HG03060 (cell line): Measurements from ENCODE around the gene GAGE13.
"Not testable (repeated sequence)": the region's sequence is repeated elsewhere in the genome, so short reads cannot be mapped to it uniquely, and the experiment has no call there.

Source experiments
- ATAC-seq: cut with Tn5 transposase; IDR thresholded peaks from one replicate; pipeline ENCODE4 v1.9.1; 2021; ENCODE audit warnings: low read depth, moderate number of reproducible peaks; ENCODE audit not compliant: unreplicated experiment

Gene GAGE13, protein sequence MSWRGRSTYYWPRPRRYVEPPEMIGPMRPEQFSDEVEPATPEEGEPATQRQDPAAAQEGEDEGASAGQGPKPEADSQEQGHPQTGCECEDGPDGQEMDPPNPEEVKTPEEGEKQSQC

DNA sequence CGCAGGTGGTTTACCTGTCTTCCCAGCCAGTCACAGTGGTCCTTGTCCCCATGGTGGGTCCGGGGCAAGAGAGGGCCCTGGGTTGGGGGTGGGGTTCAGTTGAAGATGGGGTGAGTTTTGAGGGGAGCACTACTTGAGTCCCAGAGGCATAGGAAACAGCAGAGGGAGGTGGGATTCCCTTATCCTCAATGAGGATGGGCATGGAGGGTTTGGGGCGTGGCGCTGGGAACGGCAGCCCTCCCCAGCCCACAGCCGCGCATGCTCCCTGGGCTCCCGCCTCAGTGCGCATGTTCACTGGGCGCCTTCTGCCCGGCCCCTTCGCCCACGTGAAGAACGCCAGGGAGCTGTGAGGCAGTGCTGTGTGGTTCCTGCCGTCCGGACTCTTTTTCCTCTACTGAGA is at the start of gene GAGE13:
Gene GAGE13 (plus strand): TSS at position 301 of the 400 bp plus-strand sequence. CDS start 1,156 bp downstream, outside the sequence.
- ATAC-seq, result not testable (repeated sequence)

DNA sequence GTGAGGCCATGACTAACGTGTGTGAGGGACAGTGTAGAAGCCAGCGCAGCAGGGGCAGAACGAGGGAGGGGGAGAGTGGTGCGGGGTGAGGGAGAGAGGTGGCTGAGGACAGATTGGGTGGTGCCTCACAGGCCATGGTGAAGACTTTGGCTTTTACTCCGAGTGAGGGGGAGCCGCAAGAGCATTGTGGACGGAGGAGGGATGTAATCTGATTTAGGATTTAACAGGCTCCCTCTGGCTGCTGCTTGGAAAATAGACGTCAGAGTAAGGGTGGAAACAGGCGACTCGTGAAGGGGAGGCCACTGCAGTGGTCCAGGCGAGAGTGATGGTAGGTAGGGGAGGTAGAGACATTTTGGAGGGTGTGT is 48.8 kb upstream of the GAGE13 start:
- ATAC-seq, result no peak

GRCh38 chrX:49284212-49284611 is 47.2 kb upstream of the GAGE13 start:
- ATAC-seq, result no peak

DNA sequence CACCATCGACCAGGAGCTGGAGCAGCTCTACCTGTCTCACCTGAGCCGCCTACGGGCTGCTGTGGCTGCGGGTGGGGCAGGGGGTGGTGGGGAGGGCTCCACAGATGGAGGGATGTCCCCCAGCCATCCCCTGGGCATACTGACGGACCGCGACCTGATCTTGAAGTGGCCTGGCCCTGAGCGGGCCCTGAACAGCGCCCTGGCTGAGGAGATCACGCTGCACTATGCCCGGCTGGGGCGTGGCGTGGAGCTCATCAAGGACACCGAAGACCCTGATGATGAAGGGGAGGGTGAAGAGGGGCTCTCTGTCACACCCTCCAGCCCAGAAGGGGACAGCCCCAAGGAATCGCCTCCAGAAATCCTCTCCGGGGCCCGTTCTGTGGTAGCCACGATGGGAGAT is 45.2 kb upstream of the GAGE13 start:
- no peak for ATAC-seq

GRCh38 chrX:49286581-49286980 is 44.8 kb upstream of the GAGE13 start:
- ATAC-seq, result no peak

DNA sequence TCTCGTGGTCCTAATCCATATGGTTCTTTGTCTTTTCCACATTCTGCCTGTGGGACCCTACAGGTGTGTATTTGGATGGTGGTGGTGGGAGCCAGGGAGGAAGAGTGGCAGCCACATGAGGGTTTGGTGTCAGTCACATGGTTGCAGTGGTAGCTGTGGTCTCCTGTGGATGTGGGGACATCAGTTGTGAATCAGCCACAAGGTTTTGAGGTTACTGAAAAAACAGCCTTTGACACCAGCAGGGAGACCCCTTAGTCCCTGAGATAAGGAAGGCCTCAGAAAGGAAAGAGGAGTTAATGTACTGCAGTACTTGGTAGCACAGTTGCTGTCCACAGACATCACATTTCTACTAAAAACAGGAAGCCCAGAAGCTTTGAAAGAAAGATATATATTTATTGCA is 43.7 kb upstream of the GAGE13 start:
- no peak for ATAC-seq

DNA sequence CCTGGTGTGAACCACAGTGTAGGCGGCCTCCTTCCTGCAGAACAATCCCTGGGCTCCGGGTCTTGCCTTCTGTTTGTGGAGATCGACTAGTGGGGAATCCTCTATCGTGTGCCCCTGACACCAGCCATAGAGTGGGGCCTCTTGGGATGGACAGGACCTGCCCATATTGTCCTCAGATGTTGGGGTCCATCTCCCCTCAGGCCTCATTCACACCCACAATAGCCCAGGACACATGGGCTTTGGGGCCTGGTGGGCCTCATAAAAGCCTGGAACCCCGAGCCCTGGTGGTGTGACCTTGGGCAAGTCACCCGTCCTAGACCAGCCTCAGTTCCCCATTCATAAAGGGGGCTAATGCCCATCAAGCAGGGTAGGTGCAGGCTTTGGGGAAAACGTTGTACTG is 41.2 kb upstream of the GAGE13 start:
- no peak for ATAC-seq

DNA sequence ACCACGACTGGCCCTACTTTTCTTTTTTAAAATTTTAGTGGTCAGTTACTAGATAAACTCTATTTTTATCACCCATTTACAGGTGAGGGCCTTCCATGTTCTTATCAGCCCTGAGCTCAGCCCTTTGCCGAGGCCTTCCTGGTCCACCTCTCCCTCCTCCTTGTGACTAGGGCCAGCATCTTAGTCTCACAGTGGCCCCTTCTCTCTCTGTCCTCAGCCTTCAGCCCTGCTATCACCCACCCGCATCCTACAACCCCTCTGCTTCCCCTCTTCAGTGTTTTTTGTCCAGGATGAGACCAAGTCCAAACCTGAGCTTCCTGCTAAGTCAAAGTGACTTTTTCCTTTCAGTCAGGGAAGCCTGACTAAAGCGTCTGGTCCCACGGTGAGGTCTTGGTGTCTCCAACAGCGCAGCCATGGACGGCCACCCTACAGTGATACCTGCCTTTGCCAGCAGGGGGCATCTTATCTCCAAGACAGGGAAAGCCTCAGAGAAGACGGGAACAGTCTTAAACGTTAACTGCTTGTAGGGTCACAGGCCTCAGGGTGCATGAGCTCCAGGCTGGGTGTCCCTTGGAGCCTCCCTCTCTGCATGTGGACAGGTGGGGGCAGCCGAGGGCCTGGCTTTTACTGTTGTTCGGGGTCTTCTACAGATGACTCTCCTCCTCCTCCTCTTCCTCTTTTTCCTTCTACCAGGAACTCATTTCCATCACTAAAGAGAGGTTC is 39.6 kb upstream of the GAGE13 start:
- ATAC-seq, result no peak

- ATAC-seq, result no peak
These were observed 38.7 kb upstream of the GAGE13 start for GRCh38 chrX:49292400-49293362.

DNA sequence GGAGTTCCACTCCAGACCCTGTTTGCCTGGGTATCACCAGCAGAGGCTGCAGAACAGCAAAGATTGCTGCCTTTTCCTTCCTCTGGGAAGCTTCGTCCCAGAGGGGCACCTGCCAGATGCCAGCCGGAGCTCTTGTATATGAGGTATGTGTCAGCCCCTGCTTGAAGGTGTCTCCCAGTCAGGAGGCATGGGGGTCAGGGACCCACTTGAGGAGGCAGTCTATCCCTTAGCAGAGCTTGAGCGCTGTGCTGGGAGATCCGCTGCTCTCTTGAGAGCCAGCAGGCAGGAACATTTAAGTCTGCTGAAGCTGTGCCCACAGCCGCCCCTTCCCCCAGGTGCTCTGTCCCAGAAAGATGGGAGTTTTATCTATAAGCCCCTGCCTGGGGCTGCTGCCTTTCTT is 32.1 kb upstream of the GAGE13 start:
- not testable (repeated sequence) for ATAC-seq

DNA sequence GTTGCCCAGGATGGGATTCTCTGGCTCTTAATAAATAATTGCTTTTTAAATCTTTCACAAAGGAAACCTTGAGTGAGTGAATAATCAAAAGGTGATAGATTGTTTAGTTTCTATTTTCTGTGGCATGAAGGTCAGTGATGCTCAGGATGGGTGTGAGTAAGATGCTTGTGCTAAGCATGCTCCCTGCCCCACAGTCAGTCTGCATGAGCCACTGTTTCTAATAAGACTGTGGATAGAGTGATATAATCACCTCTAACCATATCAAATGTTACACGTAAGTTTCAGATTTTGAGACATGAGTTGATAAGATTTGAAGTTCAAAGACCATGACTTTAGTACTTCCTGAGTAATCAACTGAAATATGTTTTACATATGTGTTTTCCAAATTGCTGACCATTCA is 30.7 kb upstream of the GAGE13 start:
- no peak for ATAC-seq

DNA sequence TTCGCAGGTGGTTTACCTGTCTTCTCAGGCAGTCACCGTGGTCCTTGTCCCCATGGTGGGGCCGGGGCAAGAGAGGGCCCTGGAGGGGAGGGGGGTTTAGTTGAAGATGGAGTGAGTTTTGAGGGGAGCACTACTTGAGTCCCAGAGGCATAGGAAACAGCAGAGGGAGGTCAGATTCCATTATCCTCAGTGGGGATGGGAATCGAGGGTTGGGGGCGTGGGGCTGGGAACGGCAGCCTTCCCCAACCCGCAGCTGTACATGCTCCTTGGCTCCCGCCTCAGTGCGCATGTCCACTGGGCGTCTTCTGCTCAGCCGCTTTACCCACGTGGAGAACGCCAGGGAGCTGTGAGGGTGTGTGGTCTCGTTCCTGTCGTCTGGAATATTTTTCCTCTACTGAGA is 28.0 kb upstream of the GAGE13 start, which contains the start of gene GAGE10:
Gene GAGE10 (plus strand): TSS at position 301 of the 400 bp plus-strand sequence. CDS start 1,214 bp downstream, outside the sequence.
- ATAC-seq, result no peak

DNA sequence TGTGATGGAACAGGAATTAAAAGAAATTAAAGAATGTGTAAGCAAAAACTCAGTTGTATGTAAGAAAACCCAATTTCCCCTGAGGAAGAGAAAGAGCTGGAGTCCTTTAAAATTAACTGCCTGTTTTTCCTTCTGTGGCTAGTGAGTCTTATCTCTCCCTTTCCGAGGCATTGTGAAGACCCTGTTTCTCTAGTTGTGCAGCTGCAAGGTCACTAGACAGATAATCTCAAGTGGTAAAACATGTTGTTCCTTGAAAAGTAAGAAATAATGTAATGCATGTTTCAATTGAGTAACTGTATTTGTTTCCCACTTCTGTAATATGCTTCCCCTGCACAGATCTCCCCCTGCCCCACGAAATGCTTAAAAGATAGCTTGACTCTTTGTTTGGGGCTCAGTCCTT is 23.6 kb upstream of the GAGE13 start:
- not testable (repeated sequence) for ATAC-seq

GRCh38 chrX:49308604-49309269 is 22.6 kb upstream of the GAGE13 start:
- ATAC-seq, result no peak

GRCh38 chrX:49309401-49309981 is 21.9 kb upstream of the GAGE13 start:
- no peak for ATAC-seq

DNA sequence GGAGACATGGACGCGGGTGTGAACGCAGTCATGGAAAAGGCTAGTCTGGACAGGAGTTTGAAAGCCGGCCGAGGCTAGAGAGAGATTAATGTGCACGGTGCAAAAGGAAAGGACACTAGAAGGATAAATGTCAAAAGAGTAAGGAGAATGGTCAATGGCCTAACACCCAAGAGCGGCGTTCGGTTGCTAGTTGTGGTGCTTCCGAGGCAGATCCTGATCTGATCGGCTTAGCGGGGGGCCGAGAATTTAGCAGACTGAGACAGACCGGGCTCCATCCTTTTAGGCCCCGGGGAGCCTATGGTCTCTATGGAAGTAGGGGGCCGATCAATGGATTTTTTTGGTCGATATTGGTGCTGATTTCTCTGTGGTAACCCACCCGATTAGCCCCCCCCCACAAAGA is 21.0 kb upstream of the GAGE13 start:
- ATAC-seq, result no peak

GRCh38 chrX:49312176-49312575 is 19.2 kb upstream of the GAGE13 start:
- ATAC-seq, result no peak

GRCh38 chrX:49316085-49316484 is 15.3 kb upstream of the GAGE13 start:
- no peak for ATAC-seq

DNA sequence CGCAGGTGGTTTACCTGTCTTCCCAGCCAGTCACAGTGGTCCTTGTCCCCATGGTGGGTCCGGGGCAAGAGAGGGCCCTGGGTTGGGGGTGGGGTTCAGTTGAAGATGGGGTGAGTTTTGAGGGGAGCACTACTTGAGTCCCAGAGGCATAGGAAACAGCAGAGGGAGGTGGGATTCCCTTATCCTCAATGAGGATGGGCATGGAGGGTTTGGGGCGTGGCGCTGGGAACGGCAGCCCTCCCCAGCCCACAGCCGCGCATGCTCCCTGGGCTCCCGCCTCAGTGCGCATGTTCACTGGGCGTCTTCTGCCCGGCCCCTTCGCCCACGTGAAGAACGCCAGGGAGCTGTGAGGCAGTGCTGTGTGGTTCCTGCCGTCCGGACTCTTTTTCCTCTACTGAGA is 9.6 kb upstream of the GAGE13 start, which contains the start of gene GAGE12J:
Gene GAGE12J (plus strand): TSS at position 301 of the 400 bp plus-strand sequence. CDS start 1,157 bp downstream, outside the sequence.
- not testable (repeated sequence) for ATAC-seq

GRCh38 chrX:49322266-49322665 is 9.1 kb upstream of the GAGE13 start:
- ATAC-seq, result not testable (repeated sequence)
